Measurements from ENCODE around the gene FBXL13.
"Not testable (repeated sequence)": the region's sequence is repeated elsewhere in the genome, so short reads cannot be mapped to it uniquely, and the experiment has no call there.

- not testable (repeated sequence) for TF ChIP-seq TAF1 (IDR thresholded peaks at IDR 0.05; ENCODE audit: low read depth, low read length); KDM5A (IDR thresholded peaks at IDR 0.05; ENCODE audit: low read length); SRF (IDR thresholded peaks at IDR 0.05; ENCODE audit: low read depth, low read length); CEBPB (IDR thresholded peaks at IDR 0.05; ENCODE audit: low read depth, low read length); USF2 (IDR thresholded peaks at IDR 0.05; ENCODE audit: low read length); CHD1 (IDR thresholded peaks at IDR 0.05; ENCODE audit: low read depth, low read length)
- TF ChIP-seq, protein P1, sequence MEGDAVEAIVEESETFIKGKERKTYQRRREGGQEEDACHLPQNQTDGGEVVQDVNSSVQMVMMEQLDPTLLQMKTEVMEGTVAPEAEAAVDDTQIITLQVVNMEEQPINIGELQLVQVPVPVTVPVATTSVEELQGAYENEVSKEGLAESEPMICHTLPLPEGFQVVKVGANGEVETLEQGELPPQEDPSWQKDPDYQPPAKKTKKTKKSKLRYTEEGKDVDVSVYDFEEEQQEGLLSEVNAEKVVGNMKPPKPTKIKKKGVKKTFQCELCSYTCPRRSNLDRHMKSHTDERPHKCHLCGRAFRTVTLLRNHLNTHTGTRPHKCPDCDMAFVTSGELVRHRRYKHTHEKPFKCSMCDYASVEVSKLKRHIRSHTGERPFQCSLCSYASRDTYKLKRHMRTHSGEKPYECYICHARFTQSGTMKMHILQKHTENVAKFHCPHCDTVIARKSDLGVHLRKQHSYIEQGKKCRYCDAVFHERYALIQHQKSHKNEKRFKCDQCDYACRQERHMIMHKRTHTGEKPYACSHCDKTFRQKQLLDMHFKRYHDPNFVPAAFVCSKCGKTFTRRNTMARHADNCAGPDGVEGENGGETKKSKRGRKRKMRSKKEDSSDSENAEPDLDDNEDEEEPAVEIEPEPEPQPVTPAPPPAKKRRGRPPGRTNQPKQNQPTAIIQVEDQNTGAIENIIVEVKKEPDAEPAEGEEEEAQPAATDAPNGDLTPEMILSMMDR (IDR thresholded peaks at IDR 0.05; ENCODE audit: control extremely low read depth in 1 of 3, insufficient read depth in 1 of 3, low read depth in 1 of 3, low read length in 3 of 3) = not testable (repeated sequence)
These were observed 53.7 kb downstream of the FBXL13 start for GRCh38 chr7:103020876-103021275.

All from H1 (cell line).